ENCODE results near the gene NCAPG2. TPM values are rescaled to one million over a fixed set of nuclear protein-coding genes. Genes with fewer than 3 reads are reported as not detected.

Gene NCAPG2
- polyA plus RNA-seq, 3 donors = 22.1 to 29.5 (median 27.1) TPM

DNA sequence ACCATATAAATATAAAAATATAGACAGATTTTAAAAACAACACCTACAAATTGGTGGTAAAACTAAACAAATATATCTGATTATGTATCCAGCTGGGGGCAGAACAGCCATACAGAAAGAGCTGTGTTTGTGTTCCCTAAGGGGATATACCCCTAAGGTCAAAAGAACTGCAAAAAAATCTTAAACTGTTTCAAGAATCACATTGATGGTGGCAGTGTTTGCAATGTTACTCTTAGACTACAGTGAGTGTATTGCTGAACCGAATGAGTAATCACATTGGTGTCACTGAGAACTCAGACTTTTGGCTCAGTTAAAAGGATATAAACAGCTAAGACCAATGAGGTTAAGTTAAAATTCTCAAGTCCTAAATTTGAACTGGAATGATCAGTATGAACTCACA lies 89.9 kb downstream of the NCAPG2 start:
- no peak for DNase-seq (ENCODE audit: extremely low read depth in 1 of 11, low read depth in 9 of 11, low spot score in 4 of 11)

- DNase-seq (ENCODE audit: extremely low read depth in 1 of 11, low read depth in 9 of 11, low spot score in 4 of 11) = no peak
Observed at GRCh38 chr7:158613481-158613880, 91.1 kb downstream of the NCAPG2 start.

GRCh38 chr7:158612546-158612945 lies 92.1 kb downstream of the NCAPG2 start:
- DNase-seq (ENCODE audit: extremely low read depth in 1 of 11, low read depth in 9 of 11, low spot score in 4 of 11) = no peak

DNA sequence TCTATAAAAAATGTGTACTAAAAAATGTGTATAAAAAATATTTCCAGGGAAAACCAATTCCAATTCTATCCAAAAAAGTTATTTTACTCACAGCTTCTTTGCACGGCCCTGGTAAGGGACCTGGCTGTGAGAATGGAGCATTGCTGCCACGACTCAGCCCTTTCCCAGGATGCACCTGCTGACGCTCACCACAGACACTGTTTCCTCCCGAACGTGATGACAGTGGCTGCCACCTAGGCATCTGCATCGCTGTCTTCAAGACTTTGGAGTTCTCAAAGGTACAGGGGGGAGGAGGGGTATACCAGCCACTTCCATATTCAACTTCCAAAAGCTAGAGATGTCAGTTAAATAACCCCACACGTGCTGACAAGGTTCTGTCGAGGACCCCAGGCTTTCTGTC lies 93.1 kb downstream of the NCAPG2 start:
- no peak for DNase-seq (ENCODE audit: extremely low read depth in 1 of 11, low read depth in 9 of 11, low spot score in 4 of 11)

GRCh38 chr7:158609313-158609974 lies 95.2 kb downstream of the NCAPG2 start:
- DNase-seq (ENCODE audit: extremely low read depth in 1 of 11, low read depth in 9 of 11, low spot score in 4 of 11) = no peak

DNA sequence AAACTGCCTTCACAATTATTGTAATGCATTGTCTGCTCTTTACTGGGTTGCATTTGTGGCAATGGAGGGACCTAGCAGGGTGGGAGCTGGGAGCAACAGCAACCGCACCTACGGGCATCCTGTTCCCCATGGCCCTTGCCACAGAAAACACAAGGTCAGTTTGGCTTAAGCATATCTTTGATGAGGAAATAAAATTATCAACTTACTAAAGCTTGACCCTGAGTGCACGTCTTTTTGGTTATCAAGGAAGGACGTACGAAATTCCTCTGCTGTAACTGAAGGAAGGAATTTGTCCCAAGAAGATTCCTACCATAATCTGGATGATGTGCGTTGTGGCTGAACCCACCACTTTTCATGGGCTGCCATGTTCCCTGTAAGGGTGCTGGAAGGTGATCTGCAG lies 97.0 kb downstream of the NCAPG2 start:
- no peak for DNase-seq (ENCODE audit: extremely low read depth in 1 of 11, low read depth in 9 of 11, low spot score in 4 of 11)

DNA sequence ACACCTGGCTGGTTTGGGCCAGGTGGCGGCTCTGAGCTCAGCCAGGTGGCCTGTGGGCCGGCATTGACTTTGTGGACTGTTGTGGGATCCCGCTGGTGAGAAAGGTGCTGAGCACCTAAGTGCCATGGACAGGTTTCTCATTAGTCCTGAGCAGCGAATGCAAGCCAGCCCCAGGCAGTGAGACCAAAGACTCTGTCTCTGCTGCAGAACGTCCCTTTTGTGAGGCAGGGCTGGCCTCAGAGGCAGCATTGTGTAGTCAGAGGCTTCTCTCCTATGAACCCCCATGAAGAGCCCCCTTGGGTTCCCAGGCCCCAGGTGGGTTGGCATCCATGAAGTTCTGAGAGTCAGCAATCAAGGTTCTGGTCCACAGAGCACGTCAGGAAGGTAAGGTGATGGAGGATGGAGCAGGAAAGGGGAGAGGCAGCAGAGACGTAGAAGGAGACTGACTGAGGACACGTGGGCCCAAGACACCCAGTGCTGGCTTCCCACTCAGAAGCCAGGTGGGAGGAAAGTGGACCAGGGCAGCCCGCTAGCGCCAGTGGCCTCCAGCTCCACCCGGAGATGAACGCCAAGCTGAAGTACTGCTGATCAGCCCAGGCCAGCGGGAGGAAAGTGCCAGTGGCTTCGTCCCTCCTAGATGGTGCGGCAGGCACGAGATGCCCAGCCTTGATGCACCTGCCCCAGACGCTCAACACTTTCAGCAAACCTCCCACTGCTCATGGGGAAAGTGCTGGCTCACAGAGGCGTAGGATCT lies 97.8 kb downstream of the NCAPG2 start:
- no peak for DNase-seq (ENCODE audit: extremely low read depth in 1 of 11, low read depth in 9 of 11, low spot score in 4 of 11)

GRCh38 chr7:158606129-158606528 lies 98.5 kb downstream of the NCAPG2 start:
- no peak for DNase-seq (ENCODE audit: extremely low read depth in 1 of 11, low read depth in 9 of 11, low spot score in 4 of 11)

- DNase-seq (ENCODE audit: extremely low read depth in 1 of 11, low read depth in 9 of 11, low spot score in 4 of 11) = no peak
Observed at GRCh38 chr7:158603773-158604755, 100.5 kb downstream of the NCAPG2 start.

DNA sequence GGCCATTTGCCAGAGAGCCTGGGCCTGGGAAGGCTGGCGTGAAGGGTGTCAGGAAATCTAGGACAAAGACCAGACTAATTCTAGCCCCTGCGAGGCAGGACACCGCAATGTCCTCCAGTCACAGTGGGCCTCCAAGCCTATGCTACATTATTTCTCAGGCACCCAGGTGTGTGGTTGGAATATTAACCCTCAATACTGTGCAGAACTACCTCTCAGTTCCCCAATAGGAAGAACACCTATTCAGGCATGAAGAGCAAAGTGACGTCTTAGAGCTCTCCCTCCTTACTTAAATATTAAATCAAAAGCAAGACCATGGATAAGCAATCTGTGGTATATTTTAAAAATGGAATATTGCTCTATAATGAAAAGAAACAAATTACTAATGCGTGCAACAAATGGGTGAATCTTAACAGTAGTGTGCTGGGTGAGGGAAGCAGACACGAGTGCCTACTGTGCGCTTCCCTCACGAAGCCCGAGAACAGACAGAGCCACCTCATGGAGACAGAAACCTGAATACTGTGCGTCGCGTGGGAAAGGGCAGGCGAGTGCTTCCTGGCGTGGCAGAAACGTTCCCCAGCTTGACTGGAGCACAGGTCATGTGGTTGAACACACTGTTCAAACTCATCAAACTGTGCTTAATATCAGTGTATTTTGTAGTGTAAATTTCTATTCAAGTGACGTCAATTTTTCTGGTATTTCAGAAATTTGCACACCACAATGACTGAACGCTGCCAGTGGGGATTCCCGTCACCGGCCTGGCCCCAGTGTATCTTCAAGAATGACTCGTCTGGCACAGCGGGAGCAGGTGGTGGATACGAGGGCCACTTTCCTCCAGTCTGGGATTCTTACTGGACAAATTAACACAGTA lies 101.5 kb downstream of the NCAPG2 start:
- no peak for DNase-seq (ENCODE audit: extremely low read depth in 1 of 11, low read depth in 9 of 11, low spot score in 4 of 11)

GRCh38 chr7:158602041-158602440 lies 102.6 kb downstream of the NCAPG2 start:
- DNase-seq (ENCODE audit: extremely low read depth in 1 of 11, low read depth in 9 of 11, low spot score in 4 of 11) = no peak

GRCh38 chr7:158601090-158601489 lies 103.5 kb downstream of the NCAPG2 start:
- no peak for DNase-seq (ENCODE audit: extremely low read depth in 1 of 11, low read depth in 9 of 11, low spot score in 4 of 11)

GRCh38 chr7:158596745-158597144 lies 107.9 kb downstream of the NCAPG2 start:
- DNase-seq (ENCODE audit: extremely low read depth in 1 of 11, low read depth in 9 of 11, low spot score in 4 of 11) = no peak

DNA sequence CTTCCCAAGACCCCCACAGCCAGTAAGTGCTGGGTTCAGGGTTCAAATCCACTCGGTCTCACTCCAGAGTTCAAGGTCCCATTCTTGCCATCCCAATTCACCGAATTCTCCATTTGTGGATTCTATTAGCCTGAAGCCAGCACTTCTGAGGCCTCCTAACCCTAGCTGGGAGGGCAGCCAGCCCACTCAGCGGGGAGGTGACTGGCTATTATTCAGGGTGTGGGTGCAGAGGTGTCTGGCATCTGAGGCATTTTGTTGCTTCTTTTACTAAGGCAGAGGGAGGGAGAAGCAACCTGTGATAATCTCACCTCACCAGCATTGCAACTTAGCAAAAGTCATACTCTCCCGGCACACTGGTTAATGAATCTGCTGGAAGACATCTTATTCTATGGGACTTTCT lies 108.3 kb downstream of the NCAPG2 start:
- DNase-seq (ENCODE audit: extremely low read depth in 1 of 11, low read depth in 9 of 11, low spot score in 4 of 11) = no peak

- no peak for DNase-seq (ENCODE audit: extremely low read depth in 1 of 11, low read depth in 9 of 11, low spot score in 4 of 11)
Observed at GRCh38 chr7:158595068-158595467, 109.5 kb downstream of the NCAPG2 start.

GRCh38 chr7:158592541-158592940 lies 112.1 kb downstream of the NCAPG2 start:
- no peak for DNase-seq (ENCODE audit: extremely low read depth in 1 of 11, low read depth in 9 of 11, low spot score in 4 of 11)

- no peak for DNase-seq (ENCODE audit: extremely low read depth in 1 of 11, low read depth in 9 of 11, low spot score in 4 of 11)
Observed at GRCh38 chr7:158591944-158592343, 112.7 kb downstream of the NCAPG2 start.

- no peak for DNase-seq (ENCODE audit: extremely low read depth in 1 of 11, low read depth in 9 of 11, low spot score in 4 of 11)
Observed at GRCh38 chr7:158590181-158590530, 114.4 kb downstream of the NCAPG2 start.

GRCh38 chr7:158589653-158590052 lies 115.0 kb downstream of the NCAPG2 start:
- DNase-seq (ENCODE audit: extremely low read depth in 1 of 11, low read depth in 9 of 11, low spot score in 4 of 11) = no peak
